HG02642 (cell line): ENCODE results near the gene LRIG1.

Source experiments
- ATAC-seq: cut with Tn5 transposase; IDR thresholded peaks from one replicate; pipeline ENCODE4 v1.9.1; 2021; ENCODE audit warnings: mild to moderate bottlenecking; ENCODE audit not compliant: unreplicated experiment, poor library complexity

The LRIG1 gene

GRCh38 chr3:66473692-66474091, 27.1 kb downstream of the LRIG1 start:
- no peak for ATAC-seq

GRCh38 chr3:66473181-66473580, 27.6 kb downstream of the LRIG1 start:
- no peak for ATAC-seq

GRCh38 chr3:66472313-66473134, 28.3 kb downstream of the LRIG1 start:
- ATAC-seq, result peak; percentile 66

- no peak for ATAC-seq
These were observed 29.7 kb downstream of the LRIG1 start for GRCh38 chr3:66470956-66471686.

- no peak for ATAC-seq
These were observed 30.5 kb downstream of the LRIG1 start for GRCh38 chr3:66470285-66470684.

GRCh38 chr3:66469220-66469640, 31.6 kb downstream of the LRIG1 start:
- peak; percentile 64 for ATAC-seq

- no peak for ATAC-seq
These were observed 32.7 kb downstream of the LRIG1 start for GRCh38 chr3:66467996-66468735.

- no peak for ATAC-seq
These were observed 34.1 kb downstream of the LRIG1 start for GRCh38 chr3:66466606-66467270.

- ATAC-seq, result no peak
These were observed 35.2 kb downstream of the LRIG1 start for GRCh38 chr3:66465587-66465986.

GRCh38 chr3:66465034-66465433, 35.8 kb downstream of the LRIG1 start:
- no peak for ATAC-seq

GRCh38 chr3:66464512-66464894, 36.3 kb downstream of the LRIG1 start:
- ATAC-seq, result no peak

- no peak for ATAC-seq
These were observed 36.9 kb downstream of the LRIG1 start for GRCh38 chr3:66463730-66464511.

- no peak for ATAC-seq
These were observed 37.7 kb downstream of the LRIG1 start for GRCh38 chr3:66463054-66463631.

GRCh38 chr3:66457252-66457651, 43.6 kb downstream of the LRIG1 start:
- ATAC-seq, result no peak

GRCh38 chr3:66456711-66457173, 44.1 kb downstream of the LRIG1 start:
- no peak for ATAC-seq

- no peak for ATAC-seq
These were observed 46.4 kb downstream of the LRIG1 start for GRCh38 chr3:66454464-66454859.

GRCh38 chr3:66453651-66454463, 47.0 kb downstream of the LRIG1 start:
- ATAC-seq, result no peak

- no peak for ATAC-seq
These were observed 48.4 kb downstream of the LRIG1 start for GRCh38 chr3:66452303-66453011.
